NCI-H345 (cell line): ENCODE results near the gene MRTO4.
"Not testable (repeated sequence)": the region's sequence is repeated elsewhere in the genome, so short reads cannot be mapped to it uniquely, and the experiment has no call there.

Experiments
- DNase-seq: peaks from one replicate; lab custom pipeline; 2025; lab: John Stamatoyannopoulos, UW

Gene MRTO4

GRCh38 chr1:19251305-19252196 is at the start of gene MRTO4, which contains the start of gene EMC1:
Gene MRTO4 (plus strand): TSS chr1:19251805. CDS start chr1:19251836, 31 bp downstream.
Gene EMC1 (minus strand): TSS chr1:19251524. CDS start chr1:19251509, 15 bp downstream.
- peak; percentile 85 for DNase-seq

- no peak for DNase-seq
Measured at GRCh38 chr1:19202396-19202795, 49.2 kb upstream of the MRTO4 start.

- no peak for DNase-seq
Measured at GRCh38 chr1:19203440-19203839, 48.2 kb upstream of the MRTO4 start.

- DNase-seq, result no peak
Measured at GRCh38 chr1:19204446-19205266, 46.9 kb upstream of the MRTO4 start.

GRCh38 chr1:19205403-19205802 is 46.2 kb upstream of the MRTO4 start:
- DNase-seq, result no peak

- no peak for DNase-seq
Measured at GRCh38 chr1:19205845-19206244, 45.8 kb upstream of the MRTO4 start.

- DNase-seq, result no peak
Measured at GRCh38 chr1:19206947-19207346, 44.7 kb upstream of the MRTO4 start.

GRCh38 chr1:19208710-19209438 is 42.7 kb upstream of the MRTO4 start:
- DNase-seq, result no peak

GRCh38 chr1:19209439-19209989 is 42.1 kb upstream of the MRTO4 start:
- DNase-seq, result peak; percentile 35

GRCh38 chr1:19209990-19210771 is 41.4 kb upstream of the MRTO4 start, which contains the start of gene UBR4:
Gene UBR4 (minus strand): TSS chr1:19210266. CDS start chr1:19210248, 18 bp downstream.
- peak; percentile 97 for DNase-seq

GRCh38 chr1:19210772-19211549 is 40.6 kb upstream of the MRTO4 start:
- no peak for DNase-seq

GRCh38 chr1:19212167-19212566 is 39.4 kb upstream of the MRTO4 start:
- DNase-seq, result no peak

- DNase-seq, result no peak
Measured at GRCh38 chr1:19213580-19213979, 38.0 kb upstream of the MRTO4 start.

GRCh38 chr1:19216585-19216984 is 35.0 kb upstream of the MRTO4 start:
- DNase-seq, result not testable (repeated sequence)

- DNase-seq, result no peak
Measured at GRCh38 chr1:19219451-19219850, 32.2 kb upstream of the MRTO4 start.

GRCh38 chr1:19220080-19220846 is 31.3 kb upstream of the MRTO4 start:
- no peak for DNase-seq

GRCh38 chr1:19220991-19221390 is 30.6 kb upstream of the MRTO4 start:
- no peak for DNase-seq

- no peak for DNase-seq
Measured at GRCh38 chr1:19222573-19222972, 29.0 kb upstream of the MRTO4 start.
